T-helper 2 cell (primary cell): ENCODE measurements around the gene FAM161B.
"Not testable (repeated sequence)": the region's sequence is repeated elsewhere in the genome, so short reads cannot be mapped to it uniquely, and the experiment has no call there.

Source experiments
- DNase-seq, 5 experiments: peaks; one replicate each; pipeline versions ENCODE4 v3.0.0 to v3.0.0-alpha.2; 2012 to 2022
- total RNA-seq, 2 donors: gene quantifications; one replicate each; lab custom pipeline; 2026; lab: John Stamatoyannopoulos, UW

Gene FAM161B
- 5.3 to 8.8 reads per million in 2 donors for total RNA-seq

GRCh38 chr14:73949752-73950734 lies at the start of gene FAM161B, which contains the start of gene COQ6:
Gene FAM161B, minus strand, starts transcription at chr14:73950094. Its CDS starts 68 bp downstream, at chr14:73950026.
Gene COQ6, plus strand, starts transcription at chr14:73950302. Its CDS starts 31 bp downstream, at chr14:73950333.
- peak; percentile 79 to 97 (median 90) for DNase-seq

- no peak for DNase-seq
Observed at GRCh38 chr14:73998726-73999125, 48.8 kb upstream of the FAM161B start.

- no peak for DNase-seq
Observed at GRCh38 chr14:73997944-73998447, 48.1 kb upstream of the FAM161B start.

GRCh38 chr14:73997108-73997943 lies 47.4 kb upstream of the FAM161B start:
- DNase-seq: no peak

- DNase-seq: no peak
Observed at GRCh38 chr14:73996731-73997107, 46.8 kb upstream of the FAM161B start.

- no peak for DNase-seq
Observed at GRCh38 chr14:73995977-73996378, 46.1 kb upstream of the FAM161B start.

GRCh38 chr14:73994926-73995325 lies 45.0 kb upstream of the FAM161B start:
- not testable (repeated sequence) for DNase-seq

- no peak for DNase-seq
Observed at GRCh38 chr14:73991092-73991491, 41.2 kb upstream of the FAM161B start.

GRCh38 chr14:73988656-73989055 lies 38.8 kb upstream of the FAM161B start:
- DNase-seq: not testable (repeated sequence)

GRCh38 chr14:73988065-73988464 lies 38.2 kb upstream of the FAM161B start:
- no peak for DNase-seq

- DNase-seq: no peak
Observed at GRCh38 chr14:73977896-73978295, 28.0 kb upstream of the FAM161B start.

- no peak for DNase-seq
Observed at GRCh38 chr14:73976125-73976524, 26.2 kb upstream of the FAM161B start.

- no peak for DNase-seq
Observed at GRCh38 chr14:73973497-73973896, 23.6 kb upstream of the FAM161B start.

- DNase-seq: no peak
Observed at GRCh38 chr14:73968885-73969284, 19.0 kb upstream of the FAM161B start.

GRCh38 chr14:73965216-73965615 lies 15.3 kb upstream of the FAM161B start:
- DNase-seq: no peak

GRCh38 chr14:73961192-73961591 lies 11.3 kb upstream of the FAM161B start:
- no peak for DNase-seq

GRCh38 chr14:73958591-73958990 lies 8.7 kb upstream of the FAM161B start:
- DNase-seq: no peak

- no peak for DNase-seq
Observed at GRCh38 chr14:73955674-73956073, 5.8 kb upstream of the FAM161B start.

GRCh38 chr14:73953731-73954130 lies 3.8 kb upstream of the FAM161B start:
- no peak for DNase-seq

- no peak for DNase-seq
Observed at GRCh38 chr14:73945159-73945670, 4.7 kb downstream of the FAM161B start.

GRCh38 chr14:73944432-73945158 lies 5.3 kb downstream of the FAM161B start:
- DNase-seq: no peak

GRCh38 chr14:73943083-73943482 lies 6.8 kb downstream of the FAM161B start:
- DNase-seq: no peak
